WTC11 (cell line): ENCODE measurements around the gene SHC2. TPM values are rescaled to one million over a fixed set of nuclear protein-coding genes. Genes with fewer than 3 reads are reported as not detected.
A peak's percentile ranks its signal among the peaks of the same experiment; 100 is the strongest.

ENCODE experiments used
- ATAC-seq: fragments of 200-7000 bp; cut with Tn5 transposase; 2 replicates; pipeline ENCODE4 v1.10.0; 2021; ENCODE audit warnings: mild to moderate bottlenecking, moderate library complexity
- Bru-seq: library from RNA; stranded (reverse); fragments of 400-500 nt; gene quantifications from one replicate; lab custom pipeline; 2021; lab: Mats Ljungman, UMichigan
- CTCF ChIA-PET: fragments of 300-600 bp; sonication (Branson Sonifier 250); formaldehyde crosslinking; loops from one replicate; lab custom pipeline; 2021; ENCODE audit warnings: antibody characterized with exemption; lab: Charles Lee
- POLR2A ChIA-PET: fragments of 350-600 bp; sonication (Branson Sonifier 250); formaldehyde crosslinking; loops from one replicate; lab custom pipeline; 2021; ENCODE audit warnings: antibody characterized with exemption; lab: Charles Lee
- DNase-seq: peaks from one replicate; pipeline ENCODE4 v3.0.0; 2021; ENCODE audit warnings: low spot score
- H3K27ac Mint-ChIP-seq: 2 replicates; pipeline ENCODE4 v1.8.0; 2021; ENCODE audit warnings: mixed read lengths
- H3K27me3 Mint-ChIP-seq: 2 replicates; pipeline ENCODE4 v1.8.0; 2021; ENCODE audit warnings: low read depth, mild to moderate bottlenecking, moderate library complexity, mixed read lengths
- H3K36me3 Mint-ChIP-seq: 2 replicates; pipeline ENCODE4 v1.8.0; 2021; ENCODE audit warnings: mixed read lengths
- H3K4me1 Mint-ChIP-seq: 2 replicates; pipeline ENCODE4 v1.8.0; 2022; ENCODE audit warnings: mixed read lengths
- H3K4me3 Mint-ChIP-seq: 2 replicates; pipeline ENCODE4 v1.8.0; 2021; ENCODE audit warnings: mild to moderate bottlenecking, moderate library complexity, mixed read lengths
- H3K9me3 Mint-ChIP-seq: 2 replicates; pipeline ENCODE4 v1.8.0; 2021; ENCODE audit warnings: mixed read lengths
- ESRRA ChIP-seq: sonication (generic); formaldehyde crosslinking; IDR thresholded peaks from 2 replicates; pipeline ENCODE4 v1.8.1; 2022; ENCODE audit warnings: mild to moderate bottlenecking, missing genetic modification reagents, borderline replicate concordance
- JAZF1 ChIP-seq: fragments of 250-450 bp; sonication (Bioruptor Pico); IDR thresholded peaks from 2 replicates; pipeline ENCODE4 v1.9.0; 2021; ENCODE audit warnings: moderate library complexity, mild to moderate bottlenecking, inconsistent platforms
- NR1H2 ChIP-seq: sonication (generic); formaldehyde crosslinking; IDR thresholded peaks from 2 replicates; pipeline ENCODE4 v1.9.0; 2021; ENCODE audit warnings: mild to moderate bottlenecking, moderate library complexity, missing genetic modification reagents
- RELA ChIP-seq: sonication (generic); formaldehyde crosslinking; IDR thresholded peaks from 2 replicates; pipeline ENCODE4 v1.8.1; 2022; ENCODE audit warnings: missing genetic modification reagents, mild to moderate bottlenecking, borderline replicate concordance
- SOX15 ChIP-seq: fragments of 250-450 bp; sonication (Bioruptor Pico); IDR thresholded peaks from 2 replicates; pipeline ENCODE4 v1.9.0; 2021; ENCODE audit warnings: mild to moderate bottlenecking
- ZNF263 ChIP-seq: sonication (generic); formaldehyde crosslinking; IDR thresholded peaks from 2 replicates; pipeline ENCODE4 v1.8.1; 2022; ENCODE audit warnings: low read depth, mild to moderate bottlenecking, moderate library complexity, missing genetic modification reagents
- ZNF396 ChIP-seq: fragments of 250-450 bp; sonication (Bioruptor Pico); IDR thresholded peaks from 2 replicates; pipeline ENCODE4 v1.8.0; 2021; ENCODE audit warnings: mild to moderate bottlenecking, moderate library complexity, borderline replicate concordance
- ZNF416 ChIP-seq: fragments of 250-450 bp; sonication (Bioruptor Pico); IDR thresholded peaks from 2 replicates; pipeline ENCODE4 v1.9.0; 2021; ENCODE audit warnings: mild to moderate bottlenecking, inconsistent platforms
- long read RNA-seq, 3 experiments: library from RNA in 1 of 3; library from capped mRNA in 1 of 3; library from polyadenylated mRNA in 1 of 3; unstranded in 2 of 3; stranded (forward) in 1 of 3; transcript quantifications; one replicate each; pipeline ENCODE4 v2.0.0, GENCODE V29; 2021
- total RNA-seq: library from RNA; stranded (reverse); gene quantifications from 3 replicates; pipeline ENCODE4 v1.2.3, GENCODE V29; 2021
- TF ChIP-seq, protein P1 (sequence below): fragments of 250-450 bp; sonication (Bioruptor Pico); IDR thresholded peaks from 2 replicates; pipeline ENCODE4 v1.9.0; 2021; ENCODE audit warnings: mild to moderate bottlenecking, borderline replicate concordance
- TF ChIP-seq, protein P2 (sequence below): sonication (generic); formaldehyde crosslinking; IDR thresholded peaks from 2 replicates; pipeline ENCODE4 v1.8.1; 2023; ENCODE audit warnings: mild to moderate bottlenecking, missing genetic modification reagents, moderate library complexity
- TF ChIP-seq, protein P3 (sequence below): sonication (generic); formaldehyde crosslinking; IDR thresholded peaks from 2 replicates; pipeline ENCODE4 v1.8.0; 2023; ENCODE audit warnings: missing genetic modification reagents
- TF ChIP-seq, protein P4 (sequence below): sonication (generic); formaldehyde crosslinking; IDR thresholded peaks from 2 replicates; pipeline ENCODE4 v1.8.0; 2022; ENCODE audit warnings: mild to moderate bottlenecking, missing genetic modification reagents
- TF ChIP-seq, protein P5 (sequence below): sonication (generic); formaldehyde crosslinking; conservative IDR thresholded peaks from 2 replicates; pipeline ENCODE4 v1.8.1; 2022; ENCODE audit warnings: mild to moderate bottlenecking, missing genetic modification reagents
- TF ChIP-seq, protein P6 (sequence below): sonication (generic); formaldehyde crosslinking; IDR thresholded peaks from 2 replicates; pipeline ENCODE4 v1.8.1; 2023; ENCODE audit warnings: mild to moderate bottlenecking, missing genetic modification reagents
- TF ChIP-seq, protein P7 (sequence below): fragments of 250-450 bp; sonication (Bioruptor Pico); IDR thresholded peaks from 2 replicates; pipeline ENCODE4 v1.9.0; 2021; ENCODE audit warnings: mild to moderate bottlenecking

Gene SHC2, protein sequence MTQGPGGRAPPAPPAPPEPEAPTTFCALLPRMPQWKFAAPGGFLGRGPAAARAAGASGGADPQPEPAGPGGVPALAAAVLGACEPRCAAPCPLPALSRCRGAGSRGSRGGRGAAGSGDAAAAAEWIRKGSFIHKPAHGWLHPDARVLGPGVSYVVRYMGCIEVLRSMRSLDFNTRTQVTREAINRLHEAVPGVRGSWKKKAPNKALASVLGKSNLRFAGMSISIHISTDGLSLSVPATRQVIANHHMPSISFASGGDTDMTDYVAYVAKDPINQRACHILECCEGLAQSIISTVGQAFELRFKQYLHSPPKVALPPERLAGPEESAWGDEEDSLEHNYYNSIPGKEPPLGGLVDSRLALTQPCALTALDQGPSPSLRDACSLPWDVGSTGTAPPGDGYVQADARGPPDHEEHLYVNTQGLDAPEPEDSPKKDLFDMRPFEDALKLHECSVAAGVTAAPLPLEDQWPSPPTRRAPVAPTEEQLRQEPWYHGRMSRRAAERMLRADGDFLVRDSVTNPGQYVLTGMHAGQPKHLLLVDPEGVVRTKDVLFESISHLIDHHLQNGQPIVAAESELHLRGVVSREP
- total RNA-seq (8.4 to 9.8 TPM (median 9.0 TPM) in 3 replicates), Bru-seq, nascent RNA (percentile 30 among the genes with signal in this experiment)
- long read RNA-seq, experiment 1, transcript SHC2-201 (13 exons, 2,494 nt) = major isoform, 9 of 20 reads
- long read RNA-seq, experiment 1, partial matches to known transcripts = 1 of 20 reads
- long read RNA-seq, experiment 1, other reads (novel, unspliced or antisense) = 10 of 20 reads
- long read RNA-seq, experiment 2, transcript SHC2-201 (13 exons, 2,494 nt) = major isoform, 9 of 19 reads
- long read RNA-seq, experiment 2, partial matches to known transcripts = 1 of 19 reads
- long read RNA-seq, experiment 2, other reads (novel, unspliced or antisense) = 8 of 19 reads
- long read RNA-seq, experiment 3 = 0 reads

DNA sequence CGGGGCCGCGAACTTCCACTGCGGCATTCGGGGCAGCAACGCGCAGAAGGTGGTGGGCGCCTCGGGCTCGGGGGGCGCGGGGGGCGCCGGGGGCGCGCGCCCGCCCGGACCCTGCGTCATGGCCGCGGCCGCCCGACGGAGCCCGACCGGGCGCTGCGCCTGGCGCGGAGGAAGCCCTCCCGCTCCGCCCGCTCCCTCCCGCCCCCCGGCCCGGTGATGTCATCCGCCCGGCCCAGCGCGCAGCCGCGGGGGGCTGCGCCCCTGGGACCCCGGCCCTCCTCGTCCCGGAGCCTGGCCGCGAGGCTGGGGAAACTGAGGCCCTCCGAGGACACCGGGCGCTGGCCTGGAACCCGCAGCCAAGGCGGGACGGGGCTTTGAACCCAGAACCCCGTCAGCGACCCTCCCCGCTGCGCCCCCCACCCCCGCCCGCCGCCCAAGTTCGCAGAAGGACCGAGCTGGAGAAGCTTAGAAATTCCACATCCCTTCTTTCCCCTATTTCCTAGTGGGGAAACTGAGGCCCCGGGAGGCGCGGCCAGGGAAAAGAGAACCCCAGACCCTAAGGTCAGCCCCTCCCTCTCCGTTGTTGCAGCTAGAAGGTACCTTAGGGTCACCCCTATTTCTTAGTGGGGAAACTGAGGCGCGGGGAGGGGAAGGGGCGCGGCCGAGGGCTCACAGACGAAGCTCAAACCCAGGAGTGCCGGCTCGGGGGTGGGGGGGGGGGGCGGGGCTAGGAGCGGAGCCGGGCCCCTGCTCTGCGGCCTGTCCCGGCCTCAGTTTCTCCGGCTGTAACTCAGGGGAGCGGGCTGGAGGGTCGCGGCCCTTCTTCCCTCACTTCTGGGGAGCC, at the start of gene SHC2:
Gene SHC2 (minus strand): TSS at position 157 of the 844 bp plus-strand sequence. CDS start 37 bp downstream, at position 120.
- H3K27ac Mint-ChIP-seq = no peak within 1 kb of the TSS
- H3K9me3 Mint-ChIP-seq = no peaks in the 10 kb centered on the region; the same call in 1 of the 2 replicates
- POLR2A ChIA-PET = interaction anchor here (0.6 kb wide), 1 partner anchor 52 kb away, joined by 3 read pairs; no protein-coding TSS in a partner anchor
- peak within 1 kb of the TSS; percentile 73 for H3K4me3 Mint-ChIP-seq
- H3K4me1 Mint-ChIP-seq = peaks cover 6% of the 10 kb centered on the region; the same call in 1 of the 2 replicates
- TF ChIP-seq, protein P1, sequence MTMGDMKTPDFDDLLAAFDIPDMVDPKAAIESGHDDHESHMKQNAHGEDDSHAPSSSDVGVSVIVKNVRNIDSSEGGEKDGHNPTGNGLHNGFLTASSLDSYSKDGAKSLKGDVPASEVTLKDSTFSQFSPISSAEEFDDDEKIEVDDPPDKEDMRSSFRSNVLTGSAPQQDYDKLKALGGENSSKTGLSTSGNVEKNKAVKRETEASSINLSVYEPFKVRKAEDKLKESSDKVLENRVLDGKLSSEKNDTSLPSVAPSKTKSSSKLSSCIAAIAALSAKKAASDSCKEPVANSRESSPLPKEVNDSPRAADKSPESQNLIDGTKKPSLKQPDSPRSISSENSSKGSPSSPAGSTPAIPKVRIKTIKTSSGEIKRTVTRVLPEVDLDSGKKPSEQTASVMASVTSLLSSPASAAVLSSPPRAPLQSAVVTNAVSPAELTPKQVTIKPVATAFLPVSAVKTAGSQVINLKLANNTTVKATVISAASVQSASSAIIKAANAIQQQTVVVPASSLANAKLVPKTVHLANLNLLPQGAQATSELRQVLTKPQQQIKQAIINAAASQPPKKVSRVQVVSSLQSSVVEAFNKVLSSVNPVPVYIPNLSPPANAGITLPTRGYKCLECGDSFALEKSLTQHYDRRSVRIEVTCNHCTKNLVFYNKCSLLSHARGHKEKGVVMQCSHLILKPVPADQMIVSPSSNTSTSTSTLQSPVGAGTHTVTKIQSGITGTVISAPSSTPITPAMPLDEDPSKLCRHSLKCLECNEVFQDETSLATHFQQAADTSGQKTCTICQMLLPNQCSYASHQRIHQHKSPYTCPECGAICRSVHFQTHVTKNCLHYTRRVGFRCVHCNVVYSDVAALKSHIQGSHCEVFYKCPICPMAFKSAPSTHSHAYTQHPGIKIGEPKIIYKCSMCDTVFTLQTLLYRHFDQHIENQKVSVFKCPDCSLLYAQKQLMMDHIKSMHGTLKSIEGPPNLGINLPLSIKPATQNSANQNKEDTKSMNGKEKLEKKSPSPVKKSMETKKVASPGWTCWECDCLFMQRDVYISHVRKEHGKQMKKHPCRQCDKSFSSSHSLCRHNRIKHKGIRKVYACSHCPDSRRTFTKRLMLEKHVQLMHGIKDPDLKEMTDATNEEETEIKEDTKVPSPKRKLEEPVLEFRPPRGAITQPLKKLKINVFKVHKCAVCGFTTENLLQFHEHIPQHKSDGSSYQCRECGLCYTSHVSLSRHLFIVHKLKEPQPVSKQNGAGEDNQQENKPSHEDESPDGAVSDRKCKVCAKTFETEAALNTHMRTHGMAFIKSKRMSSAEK (CRISPR knock-in tag) = no peak
- TF ChIP-seq NR1H2 (CRISPR knock-in tag) (no peak), JAZF1 (no peak)
- TF ChIP-seq, protein P2, sequence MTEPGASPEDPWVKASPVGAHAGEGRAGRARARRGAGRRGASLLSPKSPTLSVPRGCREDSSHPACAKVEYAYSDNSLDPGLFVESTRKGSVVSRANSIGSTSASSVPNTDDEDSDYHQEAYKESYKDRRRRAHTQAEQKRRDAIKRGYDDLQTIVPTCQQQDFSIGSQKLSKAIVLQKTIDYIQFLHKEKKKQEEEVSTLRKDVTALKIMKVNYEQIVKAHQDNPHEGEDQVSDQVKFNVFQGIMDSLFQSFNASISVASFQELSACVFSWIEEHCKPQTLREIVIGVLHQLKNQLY = no peak
- TF ChIP-seq, protein P3, sequence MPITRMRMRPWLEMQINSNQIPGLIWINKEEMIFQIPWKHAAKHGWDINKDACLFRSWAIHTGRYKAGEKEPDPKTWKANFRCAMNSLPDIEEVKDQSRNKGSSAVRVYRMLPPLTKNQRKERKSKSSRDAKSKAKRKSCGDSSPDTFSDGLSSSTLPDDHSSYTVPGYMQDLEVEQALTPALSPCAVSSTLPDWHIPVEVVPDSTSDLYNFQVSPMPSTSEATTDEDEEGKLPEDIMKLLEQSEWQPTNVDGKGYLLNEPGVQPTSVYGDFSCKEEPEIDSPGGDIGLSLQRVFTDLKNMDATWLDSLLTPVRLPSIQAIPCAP (CRISPR knock-in tag) = no peak
- TF ChIP-seq, protein P4, sequence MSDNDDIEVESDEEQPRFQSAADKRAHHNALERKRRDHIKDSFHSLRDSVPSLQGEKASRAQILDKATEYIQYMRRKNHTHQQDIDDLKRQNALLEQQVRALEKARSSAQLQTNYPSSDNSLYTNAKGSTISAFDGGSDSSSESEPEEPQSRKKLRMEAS = no peak
- TF ChIP-seq, all 79 proteins: peak for 0
- no peak for DNase-seq
- ATAC-seq = no peak; the same call in 1 of the 2 replicates
- no peaks in the 10 kb centered on the region for H3K36me3 Mint-ChIP-seq
- H3K27me3 Mint-ChIP-seq = peaks cover 35% of the 10 kb centered on the region
- CTCF ChIA-PET = interaction anchor here (0.6 to 3.8 kb wide), 10 partner anchors 17 to 220 kb away, joined by 3 to 17 read pairs (median 4); partner anchors contain the start of gene C2CD4C

DNA sequence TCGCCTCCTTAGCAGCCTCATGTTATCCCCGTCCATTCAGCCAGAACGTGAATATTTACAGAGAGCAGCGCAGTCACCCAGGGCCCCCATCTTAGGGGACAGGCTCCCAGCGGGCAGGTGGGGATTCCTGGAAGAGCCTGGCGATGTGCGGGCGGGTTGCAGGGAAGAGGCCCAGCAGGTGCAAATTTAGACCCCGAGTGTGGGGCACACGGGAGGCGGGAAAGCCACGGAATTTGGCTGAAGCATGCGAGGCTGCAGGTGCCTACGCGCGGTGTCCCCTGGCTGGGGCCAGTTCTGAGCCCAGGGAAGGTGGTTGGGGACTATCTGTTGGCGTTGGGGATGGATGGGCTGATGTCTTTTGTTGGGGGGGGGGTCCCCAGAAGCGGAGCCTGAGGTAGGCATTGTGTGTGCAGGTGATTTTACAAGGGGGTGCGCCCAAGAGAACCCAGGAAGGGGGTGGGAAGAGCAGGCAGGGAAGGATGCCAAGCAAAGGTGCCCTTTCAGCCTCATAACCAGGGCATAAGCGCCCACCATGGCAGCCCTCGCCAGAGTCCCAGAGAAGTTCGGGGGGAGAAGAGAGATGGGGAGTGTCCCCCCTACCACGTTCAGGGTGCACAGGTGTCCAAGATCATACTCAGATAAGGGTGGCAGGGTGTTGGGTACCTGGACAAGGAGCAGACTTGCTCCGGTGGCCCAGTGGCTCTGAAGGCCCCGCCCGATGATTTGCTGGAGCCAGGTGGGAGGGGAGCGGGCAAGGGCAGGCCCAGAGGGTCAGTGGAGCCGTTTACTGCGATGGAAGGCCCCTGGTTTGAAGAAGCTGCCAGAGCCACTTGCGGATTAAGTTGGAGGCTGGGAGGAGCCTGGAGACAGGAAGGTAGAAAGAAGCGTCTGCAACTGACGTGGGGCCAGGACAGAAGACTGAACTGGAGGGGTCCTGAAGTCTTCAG, 47.6 kb upstream of the SHC2 start:
- H3K27me3 Mint-ChIP-seq = peaks cover 5% of the 10 kb centered on the region
- peaks cover 13% of the 10 kb centered on the region for H3K36me3 Mint-ChIP-seq
- ChIA-PET POLR2A (no interaction called here), CTCF (interaction anchor here (2.3 to 3.6 kb wide), 2 partner anchors 21 to 22 kb away, joined by 10 to 82 read pairs; partner anchors contain the start of gene CDC34)
- H3K27ac Mint-ChIP-seq = peak overlapping the region; percentile 57; the same call in 1 of the 2 replicates
- DNase-seq = no peak
- ATAC-seq = no peak
- H3K9me3 Mint-ChIP-seq = peaks cover 8% of the 10 kb centered on the region; the same call in 1 of the 2 replicates
- peaks cover 18% of the 10 kb centered on the region for H3K4me1 Mint-ChIP-seq
- H3K4me3 Mint-ChIP-seq = peak overlapping the region; percentile 93
- TF ChIP-seq, protein P4 = no peak
- TF ChIP-seq ZNF416 (CRISPR knock-in tag) (no peak), ZNF263 (no peak), ESRRA (CRISPR knock-in tag) (no peak), ZNF396 (CRISPR knock-in tag) (no peak), RELA (CRISPR knock-in tag) (no peak), SOX15 (CRISPR knock-in tag) (no peak)
- TF ChIP-seq, protein P5, sequence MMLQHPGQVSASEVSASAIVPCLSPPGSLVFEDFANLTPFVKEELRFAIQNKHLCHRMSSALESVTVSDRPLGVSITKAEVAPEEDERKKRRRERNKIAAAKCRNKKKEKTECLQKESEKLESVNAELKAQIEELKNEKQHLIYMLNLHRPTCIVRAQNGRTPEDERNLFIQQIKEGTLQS (CRISPR knock-in tag) = no peak
- TF ChIP-seq, protein P6, sequence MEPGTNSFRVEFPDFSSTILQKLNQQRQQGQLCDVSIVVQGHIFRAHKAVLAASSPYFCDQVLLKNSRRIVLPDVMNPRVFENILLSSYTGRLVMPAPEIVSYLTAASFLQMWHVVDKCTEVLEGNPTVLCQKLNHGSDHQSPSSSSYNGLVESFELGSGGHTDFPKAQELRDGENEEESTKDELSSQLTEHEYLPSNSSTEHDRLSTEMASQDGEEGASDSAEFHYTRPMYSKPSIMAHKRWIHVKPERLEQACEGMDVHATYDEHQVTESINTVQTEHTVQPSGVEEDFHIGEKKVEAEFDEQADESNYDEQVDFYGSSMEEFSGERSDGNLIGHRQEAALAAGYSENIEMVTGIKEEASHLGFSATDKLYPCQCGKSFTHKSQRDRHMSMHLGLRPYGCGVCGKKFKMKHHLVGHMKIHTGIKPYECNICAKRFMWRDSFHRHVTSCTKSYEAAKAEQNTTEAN = no peak
- TF ChIP-seq, protein P7, sequence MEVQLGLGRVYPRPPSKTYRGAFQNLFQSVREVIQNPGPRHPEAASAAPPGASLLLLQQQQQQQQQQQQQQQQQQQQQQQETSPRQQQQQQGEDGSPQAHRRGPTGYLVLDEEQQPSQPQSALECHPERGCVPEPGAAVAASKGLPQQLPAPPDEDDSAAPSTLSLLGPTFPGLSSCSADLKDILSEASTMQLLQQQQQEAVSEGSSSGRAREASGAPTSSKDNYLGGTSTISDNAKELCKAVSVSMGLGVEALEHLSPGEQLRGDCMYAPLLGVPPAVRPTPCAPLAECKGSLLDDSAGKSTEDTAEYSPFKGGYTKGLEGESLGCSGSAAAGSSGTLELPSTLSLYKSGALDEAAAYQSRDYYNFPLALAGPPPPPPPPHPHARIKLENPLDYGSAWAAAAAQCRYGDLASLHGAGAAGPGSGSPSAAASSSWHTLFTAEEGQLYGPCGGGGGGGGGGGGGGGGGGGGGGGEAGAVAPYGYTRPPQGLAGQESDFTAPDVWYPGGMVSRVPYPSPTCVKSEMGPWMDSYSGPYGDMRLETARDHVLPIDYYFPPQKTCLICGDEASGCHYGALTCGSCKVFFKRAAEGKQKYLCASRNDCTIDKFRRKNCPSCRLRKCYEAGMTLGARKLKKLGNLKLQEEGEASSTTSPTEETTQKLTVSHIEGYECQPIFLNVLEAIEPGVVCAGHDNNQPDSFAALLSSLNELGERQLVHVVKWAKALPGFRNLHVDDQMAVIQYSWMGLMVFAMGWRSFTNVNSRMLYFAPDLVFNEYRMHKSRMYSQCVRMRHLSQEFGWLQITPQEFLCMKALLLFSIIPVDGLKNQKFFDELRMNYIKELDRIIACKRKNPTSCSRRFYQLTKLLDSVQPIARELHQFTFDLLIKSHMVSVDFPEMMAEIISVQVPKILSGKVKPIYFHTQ (CRISPR knock-in tag) = no peak
